Effector memory CD8-positive, alpha-beta T cell (primary cell): Measurements from ENCODE around the gene BIRC7.

Experiments
- ATAC-seq: fragments of 150-1000 bp; cut with Tn5 transposase; replicated peaks from 2 replicates; pipeline ENCODE4 v1.10.0; 2021; ENCODE audit warnings: mild to moderate bottlenecking, moderate library complexity
- DNase-seq, 3 experiments: peaks; one replicate each; pipeline ENCODE4 v3.0.0; 2021
- H3K27ac Mint-ChIP-seq, 2 donors: one replicate each; pipeline ENCODE4 v1.8.0; 2022; ENCODE audit warnings: mild to moderate bottlenecking in 2 of 2, mixed read lengths in 2 of 2, moderate library complexity in 2 of 2
- H3K27me3 Mint-ChIP-seq, 2 donors: one replicate each; pipeline ENCODE4 v1.8.0; 2022; ENCODE audit warnings: mixed read lengths in 2 of 2
- H3K36me3 Mint-ChIP-seq: one replicate; pipeline ENCODE4 v1.8.0; 2022; ENCODE audit warnings: mild to moderate bottlenecking, moderate library complexity, mixed read lengths; ENCODE audit not compliant: insufficient read depth
- H3K4me1 Mint-ChIP-seq, 2 donors: one replicate each; pipeline ENCODE4 v1.8.0; 2022; ENCODE audit warnings: low read depth in 2 of 2, mixed read lengths in 2 of 2
- H3K4me3 Mint-ChIP-seq, 2 donors: one replicate each; pipeline ENCODE4 v1.8.0; 2022; ENCODE audit warnings: mild to moderate bottlenecking in 2 of 2, mixed read lengths in 2 of 2, moderate library complexity in 2 of 2
- H3K9me3 Mint-ChIP-seq, 2 donors: one replicate each; pipeline ENCODE4 v1.8.0; 2022; ENCODE audit warnings: mixed read lengths in 2 of 2

BIRC7 gene

DNA sequence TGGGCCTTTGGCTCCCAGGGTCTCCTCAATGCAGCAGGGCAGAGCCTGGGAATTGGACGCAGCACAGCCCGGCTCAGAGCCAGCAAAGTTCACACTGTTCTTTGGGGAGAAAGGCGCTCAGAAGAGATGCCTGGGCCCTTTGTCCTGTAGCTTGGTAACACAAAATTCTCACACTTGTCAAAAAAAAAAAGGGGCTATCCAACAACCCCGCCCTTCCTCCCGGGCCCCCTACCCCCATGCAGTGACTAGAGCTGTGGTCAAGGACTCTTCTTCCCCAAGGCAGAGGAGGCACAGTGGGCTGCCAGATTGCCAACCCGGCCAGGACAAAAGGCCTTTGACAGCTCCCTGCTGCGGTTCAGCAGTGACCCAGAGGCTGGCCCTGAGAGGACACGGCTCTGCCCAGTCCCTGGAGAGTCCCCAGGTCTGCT lies 16.6 kb downstream of the BIRC7 start:
- peaks cover 4 to 12% of the 10 kb centered on the region in 2 donors for H3K4me1 Mint-ChIP-seq
- peaks cover 65 to 90% of the 10 kb centered on the region in 2 donors for H3K27me3 Mint-ChIP-seq
- DNase-seq = no peak
- no peak overlapping the region for H3K27ac Mint-ChIP-seq
- no peaks in the 10 kb centered on the region for H3K9me3 Mint-ChIP-seq
- ATAC-seq = no peak
- H3K4me3 Mint-ChIP-seq = peak overlapping the region in 1 of 2 donors; percentile 22
- H3K36me3 Mint-ChIP-seq = no peaks in the 10 kb centered on the region

GRCh38 chr20:63253065-63253437 lies 17.3 kb downstream of the BIRC7 start:
- Mint-ChIP-seq H3K36me3 (no peaks in the 10 kb centered on the region), H3K27ac (no peak overlapping the region), H3K4me1 (peaks cover 4 to 12% of the 10 kb centered on the region in 2 donors), H3K9me3 (no peaks in the 10 kb centered on the region), H3K27me3 (peaks cover 71 to 92% of the 10 kb centered on the region in 2 donors), H3K4me3 (peak overlapping the region; percentile 18 to 22)
- no peak for ATAC-seq
- no peak for DNase-seq

- ATAC-seq = no peak
- Mint-ChIP-seq H3K27ac (no peak overlapping the region), H3K4me3 (peak overlapping the region; percentile 18 to 22), H3K36me3 (no peaks in the 10 kb centered on the region), H3K27me3 (peaks cover 69 to 92% of the 10 kb centered on the region in 2 donors), H3K9me3 (no peaks in the 10 kb centered on the region), H3K4me1 (peaks cover 4 to 12% of the 10 kb centered on the region in 2 donors)
- DNase-seq = no peak
Observed at GRCh38 chr20:63253438-63254231, 17.9 kb downstream of the BIRC7 start.

- peaks cover 4 to 12% of the 10 kb centered on the region in 2 donors for H3K4me1 Mint-ChIP-seq
- H3K27ac Mint-ChIP-seq = no peak within 1 kb of the TSS
- DNase-seq = no peak
- no peaks in the 10 kb centered on the region for H3K9me3 Mint-ChIP-seq
- H3K36me3 Mint-ChIP-seq = no peaks in the 10 kb centered on the region
- peak within 1 kb of the TSS; percentile 18 to 48 for H3K4me3 Mint-ChIP-seq
- peaks cover 67 to 91% of the 10 kb centered on the region in 2 donors for H3K27me3 Mint-ChIP-seq
- no peak for ATAC-seq
Observed at GRCh38 chr20:63254232-63254605, 18.5 kb downstream of the BIRC7 start, which contains the start of gene NKAIN4. TSS of gene NKAIN4 (minus strand) at chr20:63254463. CDS start at chr20:63254450, 13 bp downstream.

- H3K36me3 Mint-ChIP-seq = no peaks in the 10 kb centered on the region
- H3K27ac Mint-ChIP-seq = no peak overlapping the region
- peak overlapping the region in 1 of 2 donors; percentile 48 for H3K4me3 Mint-ChIP-seq
- H3K4me1 Mint-ChIP-seq = peaks cover 4 to 12% of the 10 kb centered on the region in 2 donors
- no peaks in the 10 kb centered on the region for H3K9me3 Mint-ChIP-seq
- DNase-seq (no peak), ATAC-seq (no peak)
- peaks cover 65 to 91% of the 10 kb centered on the region in 2 donors for H3K27me3 Mint-ChIP-seq
Observed at GRCh38 chr20:63254606-63255384, 19.1 kb downstream of the BIRC7 start.

- Mint-ChIP-seq H3K4me1 (peaks cover 4 to 12% of the 10 kb centered on the region in 2 donors), H3K4me3 (no peak overlapping the region), H3K27me3 (peaks cover 60 to 89% of the 10 kb centered on the region in 2 donors), H3K27ac (no peak overlapping the region), H3K36me3 (no peaks in the 10 kb centered on the region), H3K9me3 (no peaks in the 10 kb centered on the region)
- DNase-seq (no peak), ATAC-seq (no peak)
Observed at GRCh38 chr20:63255931-63256704, 20.4 kb downstream of the BIRC7 start.

GRCh38 chr20:63256954-63257353 lies 21.2 kb downstream of the BIRC7 start:
- no peaks in the 10 kb centered on the region for H3K36me3 Mint-ChIP-seq
- peaks cover 55 to 86% of the 10 kb centered on the region in 2 donors for H3K27me3 Mint-ChIP-seq
- peak overlapping the region in 1 of 2 donors; percentile 45 for H3K27ac Mint-ChIP-seq
- no peaks in the 10 kb centered on the region for H3K9me3 Mint-ChIP-seq
- peaks cover 4 to 12% of the 10 kb centered on the region in 2 donors for H3K4me1 Mint-ChIP-seq
- ATAC-seq (no peak), DNase-seq (no peak)
- no peak overlapping the region for H3K4me3 Mint-ChIP-seq

DNA sequence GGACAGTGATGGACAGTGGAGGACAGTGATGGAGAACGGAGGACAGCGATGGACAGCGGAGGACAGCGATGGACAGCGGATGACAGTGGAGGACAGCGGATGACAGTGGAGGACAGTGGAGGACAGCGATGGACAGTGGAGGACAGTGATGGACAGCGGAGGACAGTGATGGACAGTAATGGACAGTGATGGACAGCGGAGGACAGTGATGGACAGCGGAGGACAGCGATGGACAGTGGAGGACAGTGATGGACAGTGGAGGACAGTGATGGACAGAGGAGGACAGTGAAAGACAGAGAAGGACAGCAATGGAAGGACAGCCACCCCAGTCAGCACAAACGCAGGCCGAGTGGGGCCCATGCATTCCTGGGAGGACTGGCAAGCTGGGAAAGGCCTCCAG lies 21.9 kb downstream of the BIRC7 start:
- H3K4me1 Mint-ChIP-seq = peaks cover 8 to 15% of the 10 kb centered on the region in 2 donors
- DNase-seq (no peak), ATAC-seq (no peak)
- peaks cover 48 to 86% of the 10 kb centered on the region in 2 donors for H3K27me3 Mint-ChIP-seq
- no peaks in the 10 kb centered on the region for H3K9me3 Mint-ChIP-seq
- no peak overlapping the region for H3K4me3 Mint-ChIP-seq
- no peak overlapping the region for H3K27ac Mint-ChIP-seq
- no peaks in the 10 kb centered on the region for H3K36me3 Mint-ChIP-seq

GRCh38 chr20:63258781-63259180 lies 23.1 kb downstream of the BIRC7 start:
- H3K4me1 Mint-ChIP-seq = peaks cover 4 to 9% of the 10 kb centered on the region in 2 donors
- no peaks in the 10 kb centered on the region for H3K36me3 Mint-ChIP-seq
- no peaks in the 10 kb centered on the region for H3K9me3 Mint-ChIP-seq
- DNase-seq (no peak), ATAC-seq (no peak)
- H3K4me3 Mint-ChIP-seq = no peak overlapping the region
- no peak overlapping the region for H3K27ac Mint-ChIP-seq
- H3K27me3 Mint-ChIP-seq = peaks cover 42 to 88% of the 10 kb centered on the region in 2 donors

DNA sequence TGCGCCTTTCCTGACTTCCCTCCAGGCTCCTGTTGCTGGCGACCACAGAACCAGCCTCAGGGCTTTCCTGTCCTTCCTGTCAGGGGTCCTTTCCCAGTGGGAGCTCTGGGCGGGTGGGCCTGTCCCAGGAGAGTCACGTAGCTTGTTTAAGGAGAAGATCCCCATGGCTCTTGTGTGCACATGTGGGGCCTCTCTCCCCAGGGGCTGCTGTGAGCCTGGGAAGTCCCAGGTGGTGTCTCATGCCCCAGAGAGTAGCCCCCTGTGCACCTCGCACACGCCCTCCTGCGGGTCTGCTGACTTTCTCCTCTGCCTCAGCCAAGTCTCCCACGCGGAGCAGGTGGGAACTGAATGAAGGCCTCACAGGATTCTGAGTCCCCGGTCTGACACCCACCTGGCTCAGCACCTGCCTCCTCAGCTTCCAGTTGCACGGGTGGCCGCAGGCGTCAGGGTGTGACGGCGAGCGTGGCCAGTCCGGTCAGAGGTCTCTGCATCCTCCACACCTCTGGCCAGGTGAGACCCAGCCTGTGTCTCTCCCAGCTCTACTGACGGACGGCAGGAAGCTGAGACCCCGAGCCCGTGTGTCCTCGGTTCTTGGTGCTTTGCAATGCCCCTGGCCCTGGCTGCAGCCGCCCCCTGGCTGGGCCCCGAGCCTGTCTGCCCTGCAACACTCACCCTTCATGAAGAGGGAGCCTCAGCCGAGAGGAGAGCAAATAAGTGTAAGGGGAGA lies 24.2 kb downstream of the BIRC7 start:
- Mint-ChIP-seq H3K9me3 (no peaks in the 10 kb centered on the region), H3K36me3 (no peaks in the 10 kb centered on the region), H3K27ac (no peak overlapping the region), H3K4me3 (no peak overlapping the region), H3K27me3 (peaks cover 45 to 94% of the 10 kb centered on the region in 2 donors), H3K4me1 (peaks cover 4 to 7% of the 10 kb centered on the region in 2 donors)
- DNase-seq = no peak
- ATAC-seq = no peak

- Mint-ChIP-seq H3K27ac (no peak overlapping the region), H3K4me3 (no peak overlapping the region), H3K4me1 (peaks cover 4 to 5% of the 10 kb centered on the region in 2 donors), H3K9me3 (no peaks in the 10 kb centered on the region), H3K36me3 (no peaks in the 10 kb centered on the region), H3K27me3 (peaks cover 38 to 93% of the 10 kb centered on the region in 2 donors)
- DNase-seq (no peak), ATAC-seq (no peak)
Observed at GRCh38 chr20:63260521-63260920, 24.8 kb downstream of the BIRC7 start.

- H3K4me1 Mint-ChIP-seq = peaks cover 4 to 5% of the 10 kb centered on the region in 2 donors
- no peak for DNase-seq
- H3K27ac Mint-ChIP-seq = no peak overlapping the region
- no peaks in the 10 kb centered on the region for H3K36me3 Mint-ChIP-seq
- H3K4me3 Mint-ChIP-seq = no peak overlapping the region
- ATAC-seq = no peak
- no peaks in the 10 kb centered on the region for H3K9me3 Mint-ChIP-seq
- peaks cover 32 to 86% of the 10 kb centered on the region in 2 donors for H3K27me3 Mint-ChIP-seq
Observed at GRCh38 chr20:63261060-63261794, 25.5 kb downstream of the BIRC7 start.
